H9 (cell line): ENCODE measurements around the gene CTPS2. TPM values are rescaled to one million over a fixed set of nuclear protein-coding genes. Genes with fewer than 3 reads are reported as not detected.

Source experiments
- DNase-seq: peaks from one replicate; pipeline ENCODE4 v3.0.0-alpha.2; 2017
- H2AFZ ChIP-seq: one replicate; pipeline ENCODE4 v1.6.1; 2013; ENCODE audit warnings: mild to moderate bottlenecking, low read length, control low read depth, moderate library complexity
- H2AK5ac ChIP-seq: 2 replicates; pipeline ENCODE4 v1.6.1; 2013; ENCODE audit warnings: low read length, control low read depth, mixed read lengths; ENCODE audit not compliant: insufficient read length
- H2BK120ac ChIP-seq: one replicate; pipeline ENCODE4 v1.6.1; 2013; ENCODE audit warnings: low read depth, mild to moderate bottlenecking, low read length, control low read depth, inconsistent platforms; ENCODE audit not compliant: poor library complexity, severe bottlenecking
- H2BK12ac ChIP-seq: 2 replicates; pipeline ENCODE4 v1.6.1; 2013; ENCODE audit warnings: low read length, control low read depth, mixed read lengths, low read depth; ENCODE audit not compliant: insufficient read length
- H2BK15ac ChIP-seq: 2 replicates; pipeline ENCODE4 v1.6.1; 2013; ENCODE audit warnings: low read depth, low read length, control low read depth
- H2BK20ac ChIP-seq: one replicate; pipeline ENCODE4 v1.6.1; 2013; ENCODE audit warnings: low read depth, mild to moderate bottlenecking, low read length, control low read depth, inconsistent platforms; ENCODE audit not compliant: poor library complexity, severe bottlenecking
- H2BK5ac ChIP-seq: 2 replicates; pipeline ENCODE4 v1.6.1; 2013; ENCODE audit warnings: low read length, control low read depth, mixed read lengths; ENCODE audit not compliant: insufficient read length
- H3K14ac ChIP-seq: 2 replicates; pipeline ENCODE4 v1.6.1; 2013; ENCODE audit warnings: low read length, control low read depth; ENCODE audit not compliant: insufficient read depth
- H3K18ac ChIP-seq: 2 replicates; pipeline ENCODE4 v1.6.1; 2013; ENCODE audit warnings: low read depth, mild to moderate bottlenecking, mixed read lengths, low read length, control low read depth; ENCODE audit not compliant: insufficient read length
- H3K23ac ChIP-seq: 2 replicates; pipeline ENCODE4 v1.6.1; 2013; ENCODE audit warnings: low read length, control low read depth, mixed read lengths, low read depth; ENCODE audit not compliant: insufficient read length
- H3K23me2 ChIP-seq: 2 replicates; pipeline ENCODE4 v1.6.1; 2013; ENCODE audit warnings: low read depth, mild to moderate bottlenecking, mixed read lengths, low read length, control low read depth; ENCODE audit not compliant: insufficient read length, poor library complexity, severe bottlenecking
- H3K27ac ChIP-seq: 2 replicates; pipeline ENCODE4 v1.5.1; 2013; ENCODE audit warnings: low read length, control low read depth, mixed read lengths, low read depth; ENCODE audit not compliant: insufficient read length
- H3K27me3 ChIP-seq: 2 replicates; pipeline ENCODE4 v1.6.1; 2013; ENCODE audit warnings: low read length, control low read depth, inconsistent platforms; ENCODE audit not compliant: insufficient read depth
- H3K4ac ChIP-seq: 2 replicates; pipeline ENCODE4 v1.6.1; 2013; ENCODE audit warnings: low read depth, mild to moderate bottlenecking, control low read depth, inconsistent platforms, low read length, moderate library complexity
- H3K4me1 ChIP-seq: 2 replicates; pipeline ENCODE4 v1.6.1; 2013; ENCODE audit warnings: low read length, control low read depth, inconsistent platforms; ENCODE audit not compliant: insufficient read depth
- H3K4me2 ChIP-seq: 2 replicates; pipeline ENCODE4 v1.6.1; 2013; ENCODE audit warnings: low read length, control low read depth, mixed read lengths; ENCODE audit not compliant: insufficient read length, insufficient read depth
- H3K56ac ChIP-seq: 2 replicates; pipeline ENCODE4 v1.6.1; 2013; ENCODE audit warnings: low read depth, mild to moderate bottlenecking, mixed read lengths, low read length, control low read depth; ENCODE audit not compliant: insufficient read length
- H3K79me1 ChIP-seq: 2 replicates; pipeline ENCODE4 v1.6.1; 2013; ENCODE audit warnings: low read depth, mild to moderate bottlenecking, moderate library complexity, low read length, control low read depth, inconsistent platforms; ENCODE audit not compliant: insufficient read depth, poor library complexity, severe bottlenecking
- H3K79me2 ChIP-seq: 2 replicates; pipeline ENCODE4 v1.6.1; 2013; ENCODE audit warnings: low read length, control low read depth, inconsistent platforms; ENCODE audit not compliant: insufficient read depth
- H3K9ac ChIP-seq: 2 replicates; pipeline ENCODE4 v1.6.1; 2013; ENCODE audit warnings: low read length, control low read depth, mixed read lengths; ENCODE audit not compliant: insufficient read length; ENCODE audit errors: extremely low read depth
- H3K9me3 ChIP-seq: one replicate; pipeline ENCODE4 v1.6.1; 2013; ENCODE audit warnings: low read depth, low read length, inconsistent platforms; ENCODE audit not compliant: control insufficient read depth
- H3T11ph ChIP-seq: one replicate; pipeline ENCODE4 v1.6.1; 2013; ENCODE audit warnings: mild to moderate bottlenecking, low read length, control low read depth, inconsistent platforms
- H4K20me1 ChIP-seq: one replicate; pipeline ENCODE4 v1.6.1; 2013; ENCODE audit not compliant: control insufficient read depth, insufficient read length, insufficient read depth
- H4K5ac ChIP-seq: 2 replicates; pipeline ENCODE4 v1.6.1; 2013; ENCODE audit warnings: low read depth, mild to moderate bottlenecking, mixed read lengths, low read length, control low read depth; ENCODE audit not compliant: insufficient read length
- H4K8ac ChIP-seq: replicated peaks from 2 replicates; pipeline ENCODE4 v1.6.1; 2013; ENCODE audit warnings: low read length, control low read depth, mixed read lengths, low read depth; ENCODE audit not compliant: insufficient read length
- H4K91ac ChIP-seq: 2 replicates; pipeline ENCODE4 v1.6.1; 2013; ENCODE audit warnings: low read depth, mild to moderate bottlenecking, moderate library complexity, mixed read lengths, low read length, control low read depth; ENCODE audit not compliant: insufficient read length
- H3K27ac Mint-ChIP-seq, 3 experiments: 2 replicates in 2 of 3; 3 replicates in 1 of 3; pipeline ENCODE4 v1.8.0; 2020 to 2021; ENCODE audit warnings: mixed read lengths in 3 of 3, mild to moderate bottlenecking in 1 of 3, moderate library complexity in 1 of 3
- H3K27me3 Mint-ChIP-seq: 2 replicates; pipeline ENCODE4 v1.8.0; 2021; ENCODE audit warnings: low read depth, mild to moderate bottlenecking, moderate library complexity, mixed read lengths
- H3K36me3 Mint-ChIP-seq, 3 experiments: 2 replicates in 2 of 3; 3 replicates in 1 of 3; pipeline ENCODE4 v1.8.0; 2020 to 2021; ENCODE audit warnings: low read depth in 3 of 3, mixed read lengths in 3 of 3; ENCODE audit not compliant: insufficient read depth in 1 of 3
- H3K4me1 Mint-ChIP-seq, 2 experiments: 2 replicates each; pipeline ENCODE4 v1.8.0; 2020; ENCODE audit warnings: mixed read lengths in 2 of 2
- H3K4me3 Mint-ChIP-seq, 2 experiments: 2 replicates in 1 of 2; 3 replicates in 1 of 2; pipeline ENCODE4 v1.8.0; 2020 to 2021; ENCODE audit warnings: mild to moderate bottlenecking in 2 of 2, mixed read lengths in 2 of 2, moderate library complexity in 1 of 2
- H3K9me3 Mint-ChIP-seq, 2 experiments: 2 replicates in 1 of 2; 3 replicates in 1 of 2; pipeline ENCODE4 v1.8.0; 2020; ENCODE audit warnings: mild to moderate bottlenecking in 2 of 2, mixed read lengths in 2 of 2, moderate library complexity in 1 of 2
- CTCF ChIP-seq: fragments of 200-600 bp; sonication (generic); conservative IDR thresholded peaks from 3 replicates; pipeline ENCODE4 v1.8.0; 2021; ENCODE audit warnings: antibody characterized with exemption, mild to moderate bottlenecking
- WGBS: extraction: QIAGEN DNeasy Blood & Tissue Kit; methylation state at CpG from one replicate; pipeline ENCODE4 v1.1.7; 2013; ENCODE audit warnings: missing lambda C conversion rate, low lambda C conversion rate, mixed read lengths; ENCODE audit not compliant: insufficient read length; ENCODE audit errors: extremely low coverage; 5-methylcytosine and 5-hydroxymethylcytosine counted together
- total RNA-seq: library from RNA; stranded (reverse); gene quantifications from 2 replicates; pipeline ENCODE4 v1.2.1, GENCODE V29; 2021

CTPS2 gene
- total RNA-seq, 1 experiment from 2014 or later, result 69.7 TPM

GRCh38 chrX:16639966-16640365, 72.5 kb downstream of the CTPS2 start:
- no peak overlapping the region for H2BK5ac ChIP-seq
- no peak for DNase-seq
- no peak overlapping the region for H3K4me2 ChIP-seq
- no peak overlapping the region for H2BK20ac ChIP-seq
- H3K9me3 ChIP-seq, result no peaks in the 10 kb centered on the region
- no peak overlapping the region for H4K5ac ChIP-seq
- Mint-ChIP-seq H3K27me3 (no peaks in the 10 kb centered on the region), H3K27ac (peak overlapping the region in 2 of 3 experiments; percentile 37 to 56; a peak in 4 of 7 replicates), H3K36me3 (peaks cover 36 to 76% (median 67%) of the 10 kb centered on the region in 3 experiments), H3K9me3 (no peaks in the 10 kb centered on the region; a peak in 2 of 5 replicates), H3K4me3 (no peak overlapping the region), H3K4me1 (peaks cover 20 to 21% of the 10 kb centered on the region in 2 experiments)
- H2BK15ac ChIP-seq, result no peak overlapping the region
- no peak overlapping the region for H2AFZ ChIP-seq
- no peaks in the 10 kb centered on the region for H4K20me1 ChIP-seq
- no peaks in the 10 kb centered on the region for H3K23me2 ChIP-seq
- no peak overlapping the region for H3T11ph ChIP-seq
- peaks cover 6% of the 10 kb centered on the region; the same call in 1 of the 2 replicates for H3K4me1 ChIP-seq
- H3K4ac ChIP-seq, result no peak overlapping the region
- no peaks in the 10 kb centered on the region for H3K27me3 ChIP-seq
- no peaks in the 10 kb centered on the region for H3K79me1 ChIP-seq
- no peak overlapping the region for H4K91ac ChIP-seq
- no peak overlapping the region for H2BK12ac ChIP-seq
- no peak overlapping the region for H2AK5ac ChIP-seq
- H4K8ac ChIP-seq, result no peak overlapping the region
- no peak overlapping the region for H3K23ac ChIP-seq
- no peak overlapping the region for H3K18ac ChIP-seq
- no peak overlapping the region for H3K56ac ChIP-seq
- H3K14ac ChIP-seq, result no peak overlapping the region
- H3K9ac ChIP-seq, result no peak overlapping the region
- no peak for TF ChIP-seq CTCF
- WGBS, result no CpG with 5 or more reads among the region's 6 CpGs
- H3K27ac ChIP-seq, result no peak overlapping the region
- H3K79me2 ChIP-seq, result no peaks in the 10 kb centered on the region
- H2BK120ac ChIP-seq, result no peak overlapping the region
